ENCODE measurements around the gene PPP1R15A.

The PPP1R15A gene

GRCh38 chr19:48922548-48923490 lies 50.6 kb downstream of the PPP1R15A start:
- DNase-seq (ENCODE audit: low spot score) = no peak
- TF ChIP-seq CTCF (IDR thresholded peaks at IDR 0.05; ENCODE audit: extremely low read depth, insufficient read depth, missing control alignments) = no peak
- in situ Hi-C loops (cut with MboI; ENCODE audit: low pct_unique_long_range_greater_than_20kb, low sequenced_read_pairs, unreplicated experiment) = no loop called here

GRCh38 chr19:48925240-48925843 lies 53.1 kb downstream of the PPP1R15A start:
- TF ChIP-seq CTCF (IDR thresholded peaks at IDR 0.05; ENCODE audit: extremely low read depth, insufficient read depth, missing control alignments) = no peak
- in situ Hi-C loops (cut with MboI; ENCODE audit: low pct_unique_long_range_greater_than_20kb, low sequenced_read_pairs, unreplicated experiment) = no loop called here
- DNase-seq (ENCODE audit: low spot score) = no peak
